Right lobe of liver (tissue), 6 donors: ENCODE results near the gene GOLGA6L26. TPM values are rescaled to one million over a fixed set of nuclear protein-coding genes. Genes with fewer than 3 reads are reported as not detected.
"Not testable (repeated sequence)": the region's sequence is repeated elsewhere in the genome, so short reads cannot be mapped to it uniquely, and the experiment has no call there.

Source experiments
- ATAC-seq, 4 donors: fragments of 200-7000 bp; cut with Tn5 transposase; one replicate each; pipeline ENCODE4 v1.9.1; 2020; ENCODE audit warnings: mild to moderate bottlenecking in 4 of 4, moderate library complexity in 4 of 4
- DNase-seq, 3 donors: peaks; one replicate each; pipeline ENCODE4 v3.0.0-alpha.2; 2020
- H3K27ac ChIP-seq, 3 donors: fragments of 200-600 bp; one replicate each; pipeline ENCODE4 v1.8.0; 2022
- H3K27me3 ChIP-seq, 2 donors: fragments of 200-600 bp; one replicate each; pipeline ENCODE4 v1.8.0; 2022
- H3K36me3 ChIP-seq, 4 donors: fragments of 200-600 bp; sonication (generic) in 1 of 4; one replicate each; pipeline versions ENCODE4 v1.5.1 to v1.8.0; 2017 to 2022; ENCODE audit warnings: control low read depth in 1 of 4
- H3K4me1 ChIP-seq, 4 donors: fragments of 200-600 bp; sonication (generic) in 1 of 4; one replicate each; pipeline versions ENCODE4 v1.5.1 to v1.8.0; 2017 to 2022; ENCODE audit warnings: control low read depth in 1 of 4
- H3K4me3 ChIP-seq, 3 donors: fragments of 200-600 bp; one replicate each; pipeline ENCODE4 v1.8.0; 2022
- H3K9me3 ChIP-seq, 4 donors: fragments of 200-600 bp; sonication (generic) in 1 of 4; one replicate each; pipeline versions ENCODE4 v1.5.1 to v1.8.0; 2017 to 2022; ENCODE audit warnings: control low read depth in 1 of 4
- POLR2A ChIP-seq: fragments of 450-650 bp; IDR thresholded peaks from one replicate; pipeline ENCODE4 v1.6.1; 2017; ENCODE audit warnings: antibody characterized with exemption, mild to moderate bottlenecking
- WGBS: methylation state at CpG from one replicate; pipeline ENCODE4 v1.1.6; 2018; ENCODE audit warnings: low coverage, low lambda C conversion rate; ENCODE audit not compliant: insufficient coverage; ENCODE audit errors: missing lambda C conversion rate; 5-methylcytosine and 5-hydroxymethylcytosine counted together
- intact Hi-C, 2 donors: fragments of 100-400 bp; cut with DNase I; formaldehyde crosslinking; loops; one replicate each; pipeline versions ENCODE4 v1.11.2 to v1.14.1; 2022
- small RNA-seq, 2 experiments: library from RNA; depleted of rRNA; stranded (forward); fragments of <200 nt; gene quantifications; one replicate each; pipeline ENCODE3, GENCODE V24; 2016
- total RNA-seq, 6 experiments: library from RNA; depleted of rRNA in 2 of 6; stranded (reverse); fragments of >200 nt in 2 of 6; fragmentation: NEBNext Ultra II Directional in 3 of 6; extraction: Animal tissue kit (Norgen Biotek cat#: 25700) in 3 of 6; gene quantifications; one replicate each; pipeline versions ENCODE4 v1.1.0 to v1.2.4, GENCODE V29; 2016 to 2023
- donor health status: DM: no; HTN: yes; CAD: no.
- donor health status: DM: no; HTN: no; CAD: no.
- donor health status: DM: no; HTN: no; CAD: no.
- donor health status: DM: no; HTN: yes; CAD: no.
- donor health status: DM: no; HTN: yes; CAD: no.

Gene GOLGA6L26
- total RNA-seq, 6 experiments from 2014 or later: not detected

DNA sequence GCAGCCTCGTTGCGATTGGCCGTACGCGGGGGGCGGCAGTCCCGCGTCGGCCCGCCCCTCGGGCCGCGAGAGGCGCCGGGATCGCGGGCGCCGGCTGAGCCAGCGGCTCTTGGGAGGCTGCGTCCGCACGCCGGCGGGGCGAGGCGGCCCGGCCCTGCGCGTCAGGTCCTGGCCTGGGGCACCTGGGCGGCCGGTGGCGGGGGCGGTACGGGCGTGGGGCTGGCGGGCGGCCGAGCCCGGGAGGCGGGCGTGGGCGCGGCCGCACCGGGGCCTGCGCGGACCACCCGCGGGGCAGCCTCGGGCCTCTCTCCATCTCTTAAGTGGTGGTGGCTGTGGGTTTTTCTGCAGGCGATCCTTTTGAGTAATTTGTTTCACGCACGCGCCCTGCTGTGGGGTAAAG lies 30.3 kb downstream of the GOLGA6L26 start:
- ATAC-seq, intact Hi-C loops, H3K27me3 ChIP-seq, H3K4me1 ChIP-seq, H3K9me3 ChIP-seq: not testable (repeated sequence)
- 0% methylated on average over 3 of the region's 55 CpGs for WGBS
- Histone ChIP-seq H3K4me3 (peak overlapping the region; percentile 23 to 63 (median 50)), H3K36me3 (peaks cover 0 to 19% (median 2%) of the 10 kb centered on the region in 4 donors), H3K27ac (peak overlapping the region in 1 of 3 donors; percentile 51)
- DNase-seq: peak; percentile 58 to 87 (median 66)
- peak; percentile 23 for TF ChIP-seq POLR2A

DNA sequence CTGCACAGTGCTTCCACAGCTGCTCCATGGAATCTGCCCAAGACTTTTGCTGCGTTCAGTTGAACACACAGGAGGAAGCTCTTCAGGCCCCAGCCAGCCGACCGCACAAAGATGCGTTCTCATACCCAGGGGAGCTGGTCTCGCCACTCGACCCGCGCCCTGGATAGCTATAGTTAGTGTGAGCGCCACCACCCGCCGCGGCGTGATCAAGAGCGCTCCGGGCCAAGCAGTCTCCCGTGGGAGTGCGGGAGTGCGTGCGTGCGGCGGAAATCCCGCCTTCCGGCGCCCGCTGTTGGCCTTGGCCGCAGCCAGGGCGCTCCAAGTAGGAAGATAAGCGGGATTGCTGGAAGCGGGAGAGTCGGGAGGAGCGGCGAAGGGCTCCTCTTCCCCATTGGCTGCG lies 30.8 kb downstream of the GOLGA6L26 start:
- peaks cover 0 to 15% (median 0%) of the 10 kb centered on the region in 4 donors for H3K36me3 ChIP-seq
- DNase-seq, H3K4me1 ChIP-seq, intact Hi-C loops, H3K9me3 ChIP-seq, H3K27me3 ChIP-seq, H3K27ac ChIP-seq: not testable (repeated sequence)
- no CpG with 5 or more reads among the region's 33 CpGs for WGBS
- H3K4me3 ChIP-seq: peak overlapping the region in 2 of 3 donors; percentile 40 to 54
- peak; percentile 55 to 78 (median 67) for ATAC-seq

Small RNA genes within 50 kb of the gene (small RNA-seq; reads per million reads assigned to genes)
- 0 reads per million in 2 experiments for gene RN7SL536P

Other genes with a start within 250 kb of the GOLGA6L26 start
- not detected for gene GOLGA6L1, start 197.4 kb downstream of the GOLGA6L26 start, total RNA-seq
- gene GOLGA8S, start 20.6 kb upstream of the GOLGA6L26 start, total RNA-seq: under 1 TPM in 5 of 6 experiments, not detected in 1; 0.18 to 0.37 (median 0.22) TPM
- gene GOLGA6L2, start 113.0 kb upstream of the GOLGA6L26 start, total RNA-seq: not detected
- gene MKRN3, start 231.5 kb upstream of the GOLGA6L26 start, total RNA-seq: under 1 TPM in 2 of 6 experiments, not detected in 4; 0.24 to 0.44 TPM